Stimulated activated CD4-positive, alpha-beta T cell treated with anti-CD3 and anti-CD28 coated beads, Interleukin-2, amount 100 ng/mL, for 4 hours (primary cell): ENCODE measurements around the gene EPS8L1.

Experiments used
- DNase-seq: peaks from one replicate; pipeline ENCODE4 v3.0.0-alpha.2; 2020; ENCODE audit warnings: low read depth

The EPS8L1 gene

GRCh38 chr19:55080121-55080967 lies 4.7 kb downstream of the EPS8L1 start:
- DNase-seq = peak; percentile 42

- peak; percentile 76 for DNase-seq
Measured at GRCh38 chr19:55080968-55081769, 5.5 kb downstream of the EPS8L1 start.

GRCh38 chr19:55081770-55082019 lies 6.0 kb downstream of the EPS8L1 start:
- DNase-seq = no peak

- peak; percentile 50 for DNase-seq
Measured at GRCh38 chr19:55082020-55082851, 6.6 kb downstream of the EPS8L1 start.

- DNase-seq = no peak
Measured at GRCh38 chr19:55083004-55083850, 7.6 kb downstream of the EPS8L1 start.

GRCh38 chr19:55084416-55084815 lies 8.7 kb downstream of the EPS8L1 start:
- DNase-seq = no peak

GRCh38 chr19:55085923-55086715 lies 10.4 kb downstream of the EPS8L1 start:
- no peak for DNase-seq

GRCh38 chr19:55086730-55087541 lies 11.3 kb downstream of the EPS8L1 start:
- peak; percentile 23 for DNase-seq

GRCh38 chr19:55087542-55087901 lies 11.9 kb downstream of the EPS8L1 start:
- no peak for DNase-seq

- no peak for DNase-seq
Measured at GRCh38 chr19:55088021-55088451, 12.4 kb downstream of the EPS8L1 start.

GRCh38 chr19:55088543-55089341 lies 13.1 kb downstream of the EPS8L1 start:
- DNase-seq = peak; percentile 65

GRCh38 chr19:55089342-55089944 lies 13.8 kb downstream of the EPS8L1 start:
- no peak for DNase-seq

- no peak for DNase-seq
Measured at GRCh38 chr19:55090564-55090963, 14.9 kb downstream of the EPS8L1 start.

- DNase-seq = no peak
Measured at GRCh38 chr19:55091126-55091910, 15.6 kb downstream of the EPS8L1 start.

GRCh38 chr19:55091955-55092354 lies 16.3 kb downstream of the EPS8L1 start:
- no peak for DNase-seq

- DNase-seq = no peak
Measured at GRCh38 chr19:55092423-55093318, 17.0 kb downstream of the EPS8L1 start.
